Astrocyte (in vitro differentiated cells and primary cell): ENCODE measurements around the gene GPR162. TPM values are rescaled to one million over a fixed set of nuclear protein-coding genes. Genes with fewer than 3 reads are reported as not detected.

Source experiments
- DNase-seq: peaks from one replicate; pipeline ENCODE4 v3.0.0-alpha.2; 2010; ENCODE audit warnings: low read depth
- FAIRE-seq: peaks from 2 replicates; lab custom pipeline; 2011; peaks lifted over from hg19 to GRCh38; lab: Jason Lieb, UNC
- H2AFZ ChIP-seq: 2 replicates; pipeline ENCODE4 v1.6.0; 2012; ENCODE audit warnings: low read depth, low read length, inconsistent platforms
- H3K27ac ChIP-seq: 2 replicates; pipeline ENCODE4 v1.5.1; 2011; ENCODE audit warnings: low read depth, low read length, inconsistent platforms
- H3K27me3 ChIP-seq: 2 replicates; pipeline ENCODE4 v1.6.0; 2011; ENCODE audit warnings: low read length, inconsistent platforms; ENCODE audit not compliant: insufficient read depth
- H3K36me3 ChIP-seq: 2 replicates; pipeline ENCODE4 v1.5.1; 2011; ENCODE audit warnings: low read length, inconsistent platforms; ENCODE audit not compliant: insufficient read depth
- H3K4me1 ChIP-seq: 2 replicates; pipeline ENCODE4 v1.5.1; 2011; ENCODE audit warnings: low read length, inconsistent platforms; ENCODE audit not compliant: insufficient read depth
- H3K4me2 ChIP-seq: 2 replicates; pipeline ENCODE4 v1.6.0; 2012; ENCODE audit warnings: low read length, inconsistent platforms
- H3K4me3 ChIP-seq: 2 replicates; pipeline ENCODE4 v1.5.1; 2011; ENCODE audit warnings: low read depth, mild to moderate bottlenecking, low read length, inconsistent platforms; ENCODE audit not compliant: insufficient read depth
- H3K79me2 ChIP-seq: 2 replicates; pipeline ENCODE4 v1.6.0; 2012; ENCODE audit warnings: mild to moderate bottlenecking, low read length, inconsistent platforms; ENCODE audit not compliant: insufficient read depth
- H3K9ac ChIP-seq: 2 replicates; pipeline ENCODE4 v1.6.0; 2012; ENCODE audit warnings: mild to moderate bottlenecking, low read length, inconsistent platforms
- H3K9me3 ChIP-seq: 2 replicates; pipeline ENCODE4 v1.5.1; 2012; ENCODE audit warnings: low read depth, mild to moderate bottlenecking, low read length, inconsistent platforms; ENCODE audit not compliant: insufficient read depth
- H4K20me1 ChIP-seq: 2 replicates; pipeline ENCODE4 v1.6.0; 2012; ENCODE audit warnings: low read length, inconsistent platforms; ENCODE audit not compliant: insufficient read depth
- H3K27ac Mint-ChIP-seq: one replicate; pipeline ENCODE4 v1.8.0; 2021; ENCODE audit warnings: mild to moderate bottlenecking, mixed read lengths; ENCODE audit not compliant: unreplicated experiment
- H3K27me3 Mint-ChIP-seq: one replicate; pipeline ENCODE4 v1.8.0; 2021; ENCODE audit warnings: low read depth, mixed read lengths; ENCODE audit not compliant: unreplicated experiment
- H3K36me3 Mint-ChIP-seq: one replicate; pipeline ENCODE4 v1.8.0; 2021; ENCODE audit warnings: low read depth, mixed read lengths; ENCODE audit not compliant: unreplicated experiment
- H3K4me1 Mint-ChIP-seq: one replicate; pipeline ENCODE4 v1.8.0; 2021; ENCODE audit warnings: low read depth, mixed read lengths; ENCODE audit not compliant: unreplicated experiment
- H3K4me3 Mint-ChIP-seq: one replicate; pipeline ENCODE4 v1.8.0; 2021; ENCODE audit warnings: mild to moderate bottlenecking, moderate library complexity, mixed read lengths; ENCODE audit not compliant: unreplicated experiment
- H3K9me3 Mint-ChIP-seq: one replicate; pipeline ENCODE4 v1.8.0; 2021; ENCODE audit warnings: mild to moderate bottlenecking, mixed read lengths; ENCODE audit not compliant: unreplicated experiment
- CTCF ChIP-seq: IDR thresholded peaks from 2 replicates; pipeline ENCODE4 v1.5.1; 2011; ENCODE audit warnings: low read depth, mild to moderate bottlenecking, inconsistent platforms, low read length, moderate library complexity; ENCODE audit not compliant: insufficient read depth
- EZH2 ChIP-seq: IDR thresholded peaks from 2 replicates; pipeline ENCODE4 v1.6.1; 2012; ENCODE audit warnings: mild to moderate bottlenecking, low read length, inconsistent platforms; ENCODE audit not compliant: insufficient read depth
- total RNA-seq: library from RNA; stranded (reverse); gene quantifications from 2 replicates; pipeline ENCODE4 v1.2.1, GENCODE V29; 2021

Gene GPR162
- total RNA-seq, 1 donor from 2014 or later, result 6.2 TPM

- Histone ChIP-seq H3K79me2 (no peaks in the 10 kb centered on the region), H3K4me1 (peaks cover under 1% of the 10 kb centered on the region), H3K4me3 (no peak overlapping the region), H3K9ac (no peak overlapping the region), H3K9me3 (no peaks in the 10 kb centered on the region), H2AFZ (no peak overlapping the region), H3K4me2 (no peak overlapping the region), H4K20me1 (no peaks in the 10 kb centered on the region), H3K27me3 (no peaks in the 10 kb centered on the region), H3K36me3 (peaks cover 45% of the 10 kb centered on the region), H3K27ac (no peak overlapping the region)
- Mint-ChIP-seq H3K36me3 (peaks cover 35% of the 10 kb centered on the region), H3K4me3 (no peak overlapping the region), H3K27me3 (no peaks in the 10 kb centered on the region), H3K27ac (no peak overlapping the region), H3K9me3 (no peaks in the 10 kb centered on the region), H3K4me1 (no peaks in the 10 kb centered on the region)
- TF ChIP-seq CTCF (no peak), EZH2 (no peak)
- FAIRE-seq (no peak), DNase-seq (no peak)
These were observed 39.8 kb downstream of the GPR162 start for GRCh38 chr12:6861391-6861790.

- H3K27ac Mint-ChIP-seq, result peak overlapping the region; percentile 34
- DNase-seq, result no peak
These were observed 41.4 kb downstream of the GPR162 start for GRCh38 chr12:6863033-6863432.

More at GRCh38 chr12:6863033-6863432, 41.4 kb downstream of the GPR162 start:
- Histone ChIP-seq H3K36me3 (peaks cover 35% of the 10 kb centered on the region), H4K20me1 (peaks cover 6% of the 10 kb centered on the region), H2AFZ (no peak overlapping the region), H3K27ac (no peak overlapping the region), H3K9me3 (no peaks in the 10 kb centered on the region), H3K79me2 (peaks cover 7% of the 10 kb centered on the region), H3K9ac (no peak overlapping the region), H3K4me1 (peaks cover 7% of the 10 kb centered on the region), H3K4me3 (no peak overlapping the region), H3K4me2 (no peak overlapping the region), H3K27me3 (no peaks in the 10 kb centered on the region)
- Mint-ChIP-seq H3K4me3 (no peak overlapping the region), H3K27me3 (no peaks in the 10 kb centered on the region), H3K4me1 (no peaks in the 10 kb centered on the region), H3K36me3 (peaks cover 31% of the 10 kb centered on the region), H3K9me3 (no peaks in the 10 kb centered on the region)
- TF ChIP-seq EZH2 (no peak), CTCF (no peak)
- FAIRE-seq, result no peak
